T47D (cell line): Measurements from ENCODE around the gene FCHSD1.

Experiments
- DNase-seq, 2 experiments: peaks; one replicate each; pipeline versions ENCODE4 v3.0.0 to v3.0.0-alpha.2; 2011 to 2012; ENCODE audit warnings: low read depth in 1 of 2, low spot score in 1 of 2
- JUND ChIP-seq: IDR thresholded peaks from 2 replicates; pipeline ENCODE4 v1.6.1; 2012; ENCODE audit warnings: low read depth
- in situ Hi-C: cut with HindIII; loops from 2 replicates; pipeline ENCODE4 v1.10.0; 2016; ENCODE audit warnings: low sequenced_read_pairs, low pct_unique_long_range_greater_than_20kb

The FCHSD1 gene

GRCh38 chr5:141649056-141649688 lies 2.0 kb downstream of the FCHSD1 start:
- no peak for DNase-seq
- no peak for TF ChIP-seq JUND
- in situ Hi-C loops, result no loop called here

- no peak for TF ChIP-seq JUND
- in situ Hi-C loops, result no loop called here
- no peak for DNase-seq
These were observed 3.4 kb downstream of the FCHSD1 start for GRCh38 chr5:141647851-141648250.

- no peak for DNase-seq
- no peak for TF ChIP-seq JUND
- in situ Hi-C loops, result no loop called here
These were observed 4.0 kb downstream of the FCHSD1 start for GRCh38 chr5:141647242-141647641.

GRCh38 chr5:141646026-141646425 lies 5.2 kb downstream of the FCHSD1 start:
- TF ChIP-seq JUND, result no peak
- in situ Hi-C loops, result no loop called here

GRCh38 chr5:141641634-141642267 lies 9.5 kb downstream of the FCHSD1 start:
- no peak for TF ChIP-seq JUND
- in situ Hi-C loops, result no loop called here
- peak in 1 of 2 experiments; percentile 69 for DNase-seq

More at GRCh38 chr5:141646026-141646425, 5.2 kb downstream of the FCHSD1 start:
- no peak for DNase-seq

- no peak for TF ChIP-seq JUND
- DNase-seq, result no peak
- in situ Hi-C loops, result no loop called here
These were observed 10.5 kb downstream of the FCHSD1 start for GRCh38 chr5:141640698-141641097.

GRCh38 chr5:141640051-141640415 lies 11.2 kb downstream of the FCHSD1 start:
- in situ Hi-C loops, result no loop called here
- TF ChIP-seq JUND, result no peak
- DNase-seq, result no peak

- no peak for TF ChIP-seq JUND
- in situ Hi-C loops, result no loop called here
- no peak for DNase-seq
These were observed 11.7 kb downstream of the FCHSD1 start for GRCh38 chr5:141639357-141640050.

GRCh38 chr5:141638771-141639170 lies 12.4 kb downstream of the FCHSD1 start:
- no peak for TF ChIP-seq JUND
- in situ Hi-C loops, result no loop called here
- no peak for DNase-seq

GRCh38 chr5:141637767-141638419 lies 13.3 kb downstream of the FCHSD1 start:
- in situ Hi-C loops, result no loop called here
- TF ChIP-seq JUND, result no peak
- DNase-seq, result peak; percentile 73 to 75

- in situ Hi-C loops, result no loop called here
- peak; percentile 57 to 73 for DNase-seq
These were observed 14.0 kb downstream of the FCHSD1 start for GRCh38 chr5:141637123-141637766.

GRCh38 chr5:141636413-141637122 lies 14.7 kb downstream of the FCHSD1 start, which contains the start of the genes HDAC3 and RELL2:
HDAC3 (minus strand) TSS chr5:141636849; CDS start chr5:141636790, 59 bp downstream.
RELL2 (plus strand) TSS chr5:141636997; CDS start chr5:141638226, 1,229 bp downstream.
- in situ Hi-C loops, result no loop called here
- DNase-seq, result peak; percentile 95 to 98

More at GRCh38 chr5:141637123-141637766, 14.0 kb downstream of the FCHSD1 start:
- TF ChIP-seq JUND, result no peak

More at GRCh38 chr5:141636413-141637122, 14.7 kb downstream of the FCHSD1 start, which contains the start of the genes HDAC3 and RELL2:
- TF ChIP-seq JUND, result no peak
